Liver (tissue), 9 donors: ENCODE results near the gene TMEM175. TPM values are rescaled to one million over a fixed set of nuclear protein-coding genes. Genes with fewer than 3 reads are reported as not detected.
A peak's percentile ranks its signal among the peaks of the same experiment; 100 is the strongest.
"Not testable (repeated sequence)": the region's sequence is repeated elsewhere in the genome, so short reads cannot be mapped to it uniquely, and the experiment has no call there.

Experiments
- DNase-seq: peaks from one replicate; pipeline ENCODE4 v3.0.0-alpha.2; 2017; ENCODE audit warnings: low spot score
- H3K27ac ChIP-seq, 2 donors: one replicate each; pipeline ENCODE4 v1.7.0; 2013; ENCODE audit warnings: inconsistent platforms in 2 of 2, low read length in 2 of 2, control low read depth in 1 of 2, low read depth in 1 of 2, mild to moderate bottlenecking in 1 of 2
- H3K27me3 ChIP-seq, 4 donors: one replicate each; pipeline versions ENCODE4 v1.6.1 to v1.7.0; 2013; ENCODE audit warnings: low read length in 3 of 4, inconsistent platforms in 1 of 4, mild to moderate bottlenecking in 1 of 4, moderate library complexity in 1 of 4; ENCODE audit not compliant: control insufficient read depth in 4 of 4, insufficient read depth in 4 of 4
- H3K36me3 ChIP-seq, 4 donors: one replicate each; pipeline versions ENCODE4 v1.6.1 to v1.7.0; 2013; ENCODE audit warnings: low read length in 3 of 4, mild to moderate bottlenecking in 3 of 4, low read depth in 1 of 4, moderate library complexity in 1 of 4; ENCODE audit not compliant: control insufficient read depth in 4 of 4, insufficient read depth in 3 of 4
- H3K4me1 ChIP-seq, 4 donors: one replicate each; pipeline versions ENCODE4 v1.6.1 to v1.7.0; 2013; ENCODE audit warnings: low read length in 3 of 4, mild to moderate bottlenecking in 3 of 4, moderate library complexity in 1 of 4; ENCODE audit not compliant: control insufficient read depth in 4 of 4, insufficient read depth in 4 of 4
- H3K4me3 ChIP-seq, 3 donors: one replicate each; pipeline versions ENCODE4 v1.6.1 to v1.7.0; 2013; ENCODE audit warnings: low read length in 3 of 3, control low read depth in 1 of 3, low read depth in 1 of 3, mild to moderate bottlenecking in 1 of 3
- H3K9ac ChIP-seq, 2 donors: one replicate each; pipeline ENCODE4 v1.7.0; 2013; ENCODE audit warnings: low read length in 2 of 2, mild to moderate bottlenecking in 2 of 2, moderate library complexity in 2 of 2, control low read depth in 1 of 2, low read depth in 1 of 2
- H3K9me3 ChIP-seq, 4 donors: one replicate each; pipeline versions ENCODE4 v1.6.1 to v1.7.0; 2013; ENCODE audit warnings: low read length in 3 of 4; ENCODE audit not compliant: control insufficient read depth in 4 of 4
- ATF3 ChIP-seq: IDR thresholded peaks from 2 replicates; pipeline ENCODE4 v1.6.1; 2016; ENCODE audit warnings: antibody characterized with exemption
- CTCF ChIP-seq: fragments of 150-350 bp; IDR thresholded peaks from 2 replicates; pipeline ENCODE4 v1.5.1; 2017; ENCODE audit warnings: improper control_type of control experiment, low read depth, low read length; ENCODE audit not compliant: missing input control
- EGR1 ChIP-seq, 2 donors: IDR thresholded peaks; 2 replicates each; pipeline ENCODE4 v1.6.1; 2016 to 2018; ENCODE audit warnings: antibody characterized with exemption in 2 of 2, low read depth in 2 of 2
- FOXA1 ChIP-seq: IDR thresholded peaks from 2 replicates; pipeline ENCODE4 v1.6.1; 2016; ENCODE audit warnings: antibody characterized with exemption
- FOXA2 ChIP-seq: IDR thresholded peaks from 2 replicates; pipeline ENCODE4 v1.6.1; 2016; ENCODE audit warnings: antibody characterized with exemption
- GABPA ChIP-seq, 2 donors: IDR thresholded peaks in 1 of 2; conservative IDR thresholded peaks in 1 of 2; 2 replicates each; pipeline ENCODE4 v1.6.1; 2016; ENCODE audit warnings: antibody characterized with exemption in 2 of 2, mild to moderate bottlenecking in 1 of 2, moderate library complexity in 1 of 2
- HNF4A ChIP-seq, 2 donors: conservative IDR thresholded peaks; 2 replicates each; pipeline ENCODE4 v1.6.1; 2016; ENCODE audit warnings: antibody characterized with exemption in 2 of 2, mild to moderate bottlenecking in 2 of 2
- HNF4G ChIP-seq: IDR thresholded peaks from 2 replicates; pipeline ENCODE4 v1.6.1; 2016; ENCODE audit warnings: antibody characterized with exemption
- JUND ChIP-seq, 2 donors: IDR thresholded peaks; 2 replicates each; pipeline ENCODE4 v1.6.1; 2016; ENCODE audit warnings: antibody characterized with exemption in 2 of 2
- MAX ChIP-seq: IDR thresholded peaks from 2 replicates; pipeline ENCODE4 v1.6.1; 2016; ENCODE audit warnings: antibody characterized with exemption
- NR2F2 ChIP-seq: IDR thresholded peaks from 2 replicates; pipeline ENCODE4 v1.6.1; 2016; ENCODE audit warnings: antibody characterized with exemption
- RAD21 ChIP-seq, 2 donors: IDR thresholded peaks; 2 replicates each; pipeline ENCODE4 v1.6.1; 2016; ENCODE audit warnings: antibody characterized with exemption in 2 of 2, mild to moderate bottlenecking in 2 of 2
- REST ChIP-seq: IDR thresholded peaks from 2 replicates; pipeline ENCODE4 v1.6.1; 2016; ENCODE audit warnings: antibody characterized with exemption, mild to moderate bottlenecking
- RXRA ChIP-seq, 2 donors: IDR thresholded peaks; 2 replicates each; pipeline ENCODE4 v1.6.1; 2017 to 2018; ENCODE audit warnings: antibody characterized with exemption in 2 of 2, mild to moderate bottlenecking in 1 of 2
- SP1 ChIP-seq: IDR thresholded peaks from 2 replicates; pipeline ENCODE4 v1.6.1; 2018; ENCODE audit warnings: antibody characterized with exemption, mild to moderate bottlenecking
- TAF1 ChIP-seq: conservative IDR thresholded peaks from 2 replicates; pipeline ENCODE4 v1.6.1; 2016; ENCODE audit warnings: antibody characterized with exemption, mild to moderate bottlenecking
- YY1 ChIP-seq: IDR thresholded peaks from 2 replicates; pipeline ENCODE4 v1.6.1; 2016; ENCODE audit warnings: antibody characterized with exemption, mild to moderate bottlenecking
- ZBTB33 ChIP-seq: IDR thresholded peaks from 2 replicates; pipeline ENCODE4 v1.6.1; 2016; ENCODE audit warnings: antibody characterized with exemption
- WGBS: extraction: QIAGEN DNeasy Blood & Tissue Kit; methylation state at CpG from one replicate; pipeline ENCODE4 v1.1.7; 2013; 5-methylcytosine and 5-hydroxymethylcytosine counted together
- polyA plus RNA-seq, 2 donors: library from polyadenylated mRNA; stranded (reverse) in 1 of 2; unstranded in 1 of 2; fragments of 200-250 nt in 1 of 2; fragments of >200 nt in 1 of 2; fragmentation: Nextera tagmentation in 1 of 2; extraction: Ambion mirVana in 1 of 2; gene quantifications; one replicate each; pipeline versions ENCODE4 v1.2.1 to v1.2.3, GENCODE V29; 2013 to 2015
- total RNA-seq, 2 donors: library from RNA; depleted of rRNA; stranded (reverse); fragments of >200 nt; gene quantifications; one replicate each; pipeline ENCODE4 v1.2.3, GENCODE V29; 2014
- donor health status: healthy.
- donor health status: healthy.
- donor health status: healthy.
- donor health status: healthy.
- donor health status: healthy.

Gene TMEM175
- total and polyA plus RNA-seq, 4 donors: 18.6 to 26.3 (median 25.5) TPM

- Histone ChIP-seq H3K4me1 (peaks cover 5 to 37% (median 31%) of the 10 kb centered on the region in 4 donors), H3K27ac (peak overlapping the region; percentile 55 to 89), H3K27me3 (no peaks in the 10 kb centered on the region), H3K9ac (peak overlapping the region; percentile 44 to 83), H3K4me3 (peak overlapping the region; percentile 88 to 95 (median 92)), H3K36me3 (no peaks in the 10 kb centered on the region), H3K9me3 (no peaks in the 10 kb centered on the region)
- DNase-seq: no peak
- TF ChIP-seq HNF4A (conservative IDR thresholded peaks at IDR 0.05) (no peak), ZBTB33 (no peak), CTCF (no peak), YY1 (no peak), MAX (no peak), JUND (IDR thresholded peaks at IDR 0.05) (no peak), ATF3 (no peak), RXRA (IDR thresholded peaks at IDR 0.05) (no peak), NR2F2 (no peak), EGR1 (IDR thresholded peaks at IDR 0.05; ENCODE audit: low read depth in 2 of 2) (no peak), FOXA1 (no peak), FOXA2 (no peak), REST (no peak), GABPA (IDR thresholded peaks at IDR 0.05 in 1 of 2, conservative IDR thresholded peaks at IDR 0.05 in 1 of 2) (no peak), RAD21 (IDR thresholded peaks at IDR 0.05) (no peak), SP1 (no peak), HNF4G (no peak), TAF1 (no peak)
- 4% methylated on average over 11 of the region's 11 CpGs for WGBS
Observed at GRCh38 chr4:932713-933070, 432 bp downstream of the TMEM175 start.

- not testable (repeated sequence) for H3K36me3 ChIP-seq, H3K9ac ChIP-seq, H3K9me3 ChIP-seq, H3K4me1 ChIP-seq, H3K27me3 ChIP-seq, H3K4me3 ChIP-seq, DNase-seq, H3K27ac ChIP-seq
- WGBS: 85% methylated on average over 4 of the region's 4 CpGs
Observed at GRCh38 chr4:939508-939907, 7.2 kb downstream of the TMEM175 start.
